Measurements from ENCODE around the gene FLRT2.

The FLRT2 gene

GRCh38 chr14:85564841-85565527 is 35.0 kb downstream of the FLRT2 start:
- DNase-seq (ENCODE audit: low read depth in 3 of 3) = no peak

GRCh38 chr14:85565862-85566296 is 35.9 kb downstream of the FLRT2 start:
- no peak for DNase-seq (ENCODE audit: low read depth in 3 of 3)

GRCh38 chr14:85566603-85567002 is 36.7 kb downstream of the FLRT2 start:
- no peak for DNase-seq (ENCODE audit: low read depth in 3 of 3)

- DNase-seq (ENCODE audit: low read depth in 3 of 3) = no peak
Measured at GRCh38 chr14:85572011-85572410, 42.1 kb downstream of the FLRT2 start.

- no peak for DNase-seq (ENCODE audit: low read depth in 3 of 3)
Measured at GRCh38 chr14:85572845-85573244, 42.9 kb downstream of the FLRT2 start.

GRCh38 chr14:85573406-85573805 is 43.5 kb downstream of the FLRT2 start:
- no peak for DNase-seq (ENCODE audit: low read depth in 3 of 3)

GRCh38 chr14:85574853-85575616 is 45.1 kb downstream of the FLRT2 start:
- no peak for DNase-seq (ENCODE audit: low read depth in 3 of 3)

GRCh38 chr14:85575617-85575898 is 45.6 kb downstream of the FLRT2 start:
- DNase-seq (ENCODE audit: low read depth in 3 of 3) = no peak

GRCh38 chr14:85576218-85576617 is 46.3 kb downstream of the FLRT2 start:
- DNase-seq (ENCODE audit: low read depth in 3 of 3) = no peak

GRCh38 chr14:85576848-85577542 is 47.1 kb downstream of the FLRT2 start:
- DNase-seq (ENCODE audit: low read depth in 3 of 3) = no peak

GRCh38 chr14:85577543-85578114 is 47.7 kb downstream of the FLRT2 start:
- DNase-seq (ENCODE audit: low read depth in 3 of 3) = no peak

GRCh38 chr14:85578357-85578756 is 48.4 kb downstream of the FLRT2 start:
- DNase-seq (ENCODE audit: low read depth in 3 of 3) = no peak

- DNase-seq (ENCODE audit: low read depth in 3 of 3) = no peak
Measured at GRCh38 chr14:85578930-85579329, 49.0 kb downstream of the FLRT2 start.

GRCh38 chr14:85579942-85580341 is 50.0 kb downstream of the FLRT2 start:
- DNase-seq (ENCODE audit: low read depth in 3 of 3) = no peak

- DNase-seq (ENCODE audit: low read depth in 3 of 3) = no peak
Measured at GRCh38 chr14:85580536-85581140, 50.7 kb downstream of the FLRT2 start.

GRCh38 chr14:85581691-85582090 is 51.7 kb downstream of the FLRT2 start:
- no peak for DNase-seq (ENCODE audit: low read depth in 3 of 3)

GRCh38 chr14:85583380-85583779 is 53.4 kb downstream of the FLRT2 start:
- no peak for DNase-seq (ENCODE audit: low read depth in 3 of 3)

- DNase-seq (ENCODE audit: low read depth in 3 of 3) = no peak
Measured at GRCh38 chr14:85584481-85584880, 54.5 kb downstream of the FLRT2 start.

GRCh38 chr14:85587151-85587711 is 57.3 kb downstream of the FLRT2 start:
- no peak for DNase-seq (ENCODE audit: low read depth in 3 of 3)

- no peak for DNase-seq (ENCODE audit: low read depth in 3 of 3)
Measured at GRCh38 chr14:85590784-85591183, 60.8 kb downstream of the FLRT2 start.

- DNase-seq (ENCODE audit: low read depth in 3 of 3) = no peak
Measured at GRCh38 chr14:85594217-85594616, 64.3 kb downstream of the FLRT2 start.

GRCh38 chr14:85595981-85596380 is 66.0 kb downstream of the FLRT2 start:
- no peak for DNase-seq (ENCODE audit: low read depth in 3 of 3)
